HCT116 (cell line): ENCODE measurements around the gene XYLT1. TPM values are rescaled to one million over a fixed set of nuclear protein-coding genes. Genes with fewer than 3 reads are reported as not detected.

Source experiments
- ATAC-seq: fragments of 200-7000 bp; cut with Tn5 transposase; 2 replicates; pipeline ENCODE4 v1.9.1; 2020; ENCODE audit warnings: mild to moderate bottlenecking, moderate library complexity
- BruUV-seq: library from RNA; stranded (reverse); fragments of 400-500 nt; replicated peaks from 2 replicates; lab custom pipeline; 2021; lab: Mats Ljungman, UMichigan
- CTCF ChIA-PET: fragments of 300-600 bp; sonication (Branson Sonifier 250); formaldehyde crosslinking; loops from one replicate; lab custom pipeline; 2021; ENCODE audit warnings: antibody characterized with exemption; lab: Charles Lee
- POLR2A ChIA-PET: fragments of 300-600, 350-600 bp; sonication (Branson Sonifier 250); formaldehyde crosslinking; loops from one replicate; lab custom pipeline; 2021; ENCODE audit warnings: antibody characterized with exemption; lab: Charles Lee
- RAD21 ChIA-PET, 2 experiments: fragments of 300-600 bp; sonication (Branson Sonifier 250); formaldehyde crosslinking; loops; one replicate each; lab custom pipeline; 2023; ENCODE audit warnings: low total read pairs in 2 of 2; ENCODE audit not compliant: uncharacterized antibody in 2 of 2, unreplicated experiment in 2 of 2, low non-redundant PET in 1 of 2; lab: Charles Lee
- DNase-seq: peaks from one replicate; pipeline ENCODE4 v3.0.0-alpha.2; 2010; ENCODE audit warnings: low read depth, low spot score
- H2AFZ ChIP-seq: fragments of 200-600 bp; shearing (Covaris generic), sonication (generic); 2 replicates; pipeline ENCODE4 v1.6.1; 2017; ENCODE audit warnings: low read depth, mixed run types, mixed read lengths, antibody characterized with exemption, low read length; ENCODE audit not compliant: poor library complexity, severe bottlenecking
- H3K27ac ChIP-seq: 2 replicates; pipeline ENCODE4 v1.5.1; 2012; ENCODE audit warnings: low read depth, low read length
- H3K27me3 ChIP-seq: fragments of 200-600 bp; sonication (generic); 2 replicates; pipeline ENCODE4 v1.6.1; 2016; ENCODE audit warnings: mixed run types, low read length, mixed read lengths; ENCODE audit not compliant: insufficient read depth
- H3K36me3 ChIP-seq, 2 experiments: fragments of 200-500 bp in 1 of 2; fragments of 200-600 bp in 1 of 2; sonication (Bioruptor generic) in 1 of 2; sonication (generic) in 1 of 2; 2 replicates each; pipeline versions ENCODE4 v1.5.1 to v1.6.1; 2014 to 2016; ENCODE audit warnings: low read length in 2 of 2, inconsistent platforms in 1 of 2, mixed read lengths in 1 of 2, mixed run types in 1 of 2; ENCODE audit not compliant: insufficient read depth in 2 of 2, control insufficient read depth in 1 of 2
- H3K4me1 ChIP-seq, 2 experiments: fragments of 200-600 bp in 1 of 2; sonication (generic) in 1 of 2; 2 replicates each; pipeline versions ENCODE4 v1.5.1 to v1.6.1; 2012 to 2017; ENCODE audit warnings: low read length in 2 of 2, inconsistent platforms in 1 of 2, mild to moderate bottlenecking in 1 of 2, mixed read lengths in 1 of 2, mixed run types in 1 of 2, moderate library complexity in 1 of 2; ENCODE audit not compliant: insufficient read depth in 2 of 2, control insufficient read depth in 1 of 2
- H3K4me2 ChIP-seq: fragments of 200-600 bp; sonication (generic); 2 replicates; pipeline ENCODE4 v1.6.1; 2017; ENCODE audit warnings: mixed run types, low read length, mixed read lengths
- H3K4me3 ChIP-seq, 2 experiments: fragments of 200-600 bp in 1 of 2; sonication (generic) in 1 of 2; replicated peaks in 1 of 2; 2 replicates each; pipeline ENCODE4 v1.5.1; 2011 to 2016; ENCODE audit warnings: low read length in 2 of 2, control low read depth in 1 of 2, low read depth in 1 of 2, mild to moderate bottlenecking in 1 of 2, mixed read lengths in 1 of 2, mixed run types in 1 of 2
- H3K79me2 ChIP-seq: fragments of 200-600 bp; sonication (generic); 2 replicates; pipeline ENCODE4 v1.6.1; 2017; ENCODE audit warnings: mild to moderate bottlenecking, mixed run types, low read length, moderate library complexity, mixed read lengths; ENCODE audit not compliant: insufficient read depth
- H3K9ac ChIP-seq: fragments of 200-600 bp; sonication (generic); 2 replicates; pipeline ENCODE4 v1.6.1; 2016; ENCODE audit warnings: low read length, mixed read lengths
- H3K9me2 ChIP-seq: fragments of 200-600 bp; sonication (generic), shearing (Covaris generic); 2 replicates; pipeline ENCODE4 v1.6.1; 2017; ENCODE audit warnings: mixed run types, mild to moderate bottlenecking, moderate library complexity; ENCODE audit not compliant: insufficient read depth
- H3K9me3 ChIP-seq, 2 experiments: fragments of 200-500 bp in 1 of 2; fragments of 200-600 bp in 1 of 2; sonication (Bioruptor generic) in 1 of 2; sonication (generic) in 1 of 2; 2 replicates each; pipeline ENCODE4 v1.6.1; 2014 to 2017; ENCODE audit warnings: low read length in 2 of 2, mixed read lengths in 2 of 2, inconsistent platforms in 1 of 2, low read depth in 1 of 2, mild to moderate bottlenecking in 1 of 2, mixed run types in 1 of 2, moderate library complexity in 1 of 2; ENCODE audit not compliant: control insufficient read depth in 1 of 2, insufficient read depth in 1 of 2
- H4K20me1 ChIP-seq: fragments of 200-600 bp; sonication (generic), shearing (Covaris generic); 2 replicates; pipeline ENCODE4 v1.6.1; 2017; ENCODE audit warnings: mixed run types, mild to moderate bottlenecking, moderate library complexity; ENCODE audit not compliant: insufficient read depth
- CBX3 ChIP-seq: IDR thresholded peaks from 2 replicates; pipeline ENCODE4 v1.6.1; 2012; ENCODE audit warnings: low read depth
- CEBPB ChIP-seq: IDR thresholded peaks from 2 replicates; pipeline ENCODE4 v1.6.1; 2012; ENCODE audit warnings: low read depth
- EGR1 ChIP-seq: IDR thresholded peaks from 2 replicates; pipeline ENCODE4 v1.6.1; 2012; ENCODE audit warnings: low read depth
- ELF1 ChIP-seq: IDR thresholded peaks from 2 replicates; pipeline ENCODE4 v1.6.1; 2012; ENCODE audit warnings: low read depth, borderline replicate concordance
- EZH2 ChIP-seq: fragments of 200-600 bp; sonication (generic); IDR thresholded peaks from 2 replicates; pipeline ENCODE4 v1.6.1; 2017; ENCODE audit warnings: antibody characterized with exemption, mixed run types
- EZH2phosphoT487 ChIP-seq: fragments of 200-600 bp; IDR thresholded peaks from 2 replicates; pipeline ENCODE4 v1.6.1; 2018; ENCODE audit warnings: antibody characterized with exemption, borderline replicate concordance
- FOSL1 ChIP-seq: IDR thresholded peaks from 2 replicates; pipeline ENCODE4 v1.6.1; 2012; ENCODE audit warnings: low read depth
- JUND ChIP-seq: IDR thresholded peaks from 2 replicates; pipeline ENCODE4 v1.6.1; 2012
- MAX ChIP-seq: IDR thresholded peaks from 2 replicates; pipeline ENCODE4 v1.6.1; 2012
- POLR2A ChIP-seq: IDR thresholded peaks from 2 replicates; pipeline ENCODE4 v1.7.0; 2011; ENCODE audit warnings: borderline replicate concordance; ENCODE audit not compliant: insufficient read depth, insufficient read length; ENCODE audit errors: extremely low read depth
- POLR2AphosphoS5 ChIP-seq: IDR thresholded peaks from 2 replicates; pipeline ENCODE4 v1.6.1; 2011; ENCODE audit warnings: mild to moderate bottlenecking, low read depth, low read length, moderate library complexity
- RAD21 ChIP-seq: IDR thresholded peaks from 2 replicates; pipeline ENCODE4 v1.6.1; 2012; ENCODE audit warnings: low read depth, mild to moderate bottlenecking
- SIN3A ChIP-seq: IDR thresholded peaks from 2 replicates; pipeline ENCODE4 v1.6.1; 2012; ENCODE audit warnings: low read depth
- SRF ChIP-seq: IDR thresholded peaks from 2 replicates; pipeline ENCODE4 v1.6.1; 2012; ENCODE audit warnings: low read depth
- TCF7L2 ChIP-seq: IDR thresholded peaks from 2 replicates; pipeline ENCODE4 v1.7.0; 2011; ENCODE audit warnings: borderline replicate concordance, inconsistent platforms; ENCODE audit not compliant: insufficient read depth, insufficient read length; ENCODE audit errors: extremely low read depth
- YY1 ChIP-seq: IDR thresholded peaks from 2 replicates; pipeline ENCODE4 v1.6.1; 2011; ENCODE audit warnings: low read length, low read depth, moderate library complexity, mild to moderate bottlenecking; ENCODE audit not compliant: insufficient replicate concordance; ENCODE audit errors: extremely low read depth
- ZNF274 ChIP-seq: fragments of 200-500 bp; sonication (Bioruptor generic); IDR thresholded peaks from 2 replicates; pipeline ENCODE4 v1.6.1; 2014; ENCODE audit warnings: mild to moderate bottlenecking, low read depth, low read length, inconsistent platforms
- intact Hi-C: fragments of 100-400 bp; cut with micrococcal nuclease; formaldehyde crosslinking; loops from 2 replicates; pipeline ENCODE4 v1.10.0; 2022
- total RNA-seq: library from RNA; stranded (reverse); gene quantifications from one replicate; pipeline ENCODE4 v1.2.1, GENCODE V29; 2021; ENCODE audit not compliant: unreplicated experiment
- TF ChIP-seq, protein P1 (sequence below): IDR thresholded peaks from 2 replicates; pipeline ENCODE4 v1.6.1; 2012
- TF ChIP-seq, protein P2 (sequence below), 3 experiments: fragments of 200-600 bp in 1 of 3; sonication (generic) in 1 of 3; IDR thresholded peaks in 2 of 3; conservative IDR thresholded peaks in 1 of 3; 2 replicates each; pipeline ENCODE4 v1.5.1; 2012 to 2017; ENCODE audit warnings: low read depth in 2 of 3, low read length in 2 of 3, antibody characterized with exemption in 1 of 3, borderline replicate concordance in 1 of 3, control low read depth in 1 of 3, mild to moderate bottlenecking in 1 of 3, mixed read lengths in 1 of 3, mixed run types in 1 of 3, moderate library complexity in 1 of 3; ENCODE audit not compliant: insufficient read depth in 1 of 3
- TF ChIP-seq, protein P3 (sequence below): IDR thresholded peaks from 2 replicates; pipeline ENCODE4 v1.6.1; 2011; ENCODE audit warnings: mild to moderate bottlenecking, low read length, moderate library complexity; ENCODE audit not compliant: insufficient replicate concordance; ENCODE audit errors: extremely low read depth

XYLT1 gene
- total RNA-seq, 1 experiment from 2014 or later = 4.5 TPM

- H3K27me3 ChIP-seq = peaks cover 15% of the 10 kb centered on the region; the same call in 1 of the 2 replicates
- no peak overlapping the region for H3K27ac ChIP-seq
- no peak overlapping the region for H2AFZ ChIP-seq
- no peaks in the 10 kb centered on the region; the same call in 1 of the 2 replicates for H4K20me1 ChIP-seq
- TF ChIP-seq ZNF274 = no peak
- no peak for TF ChIP-seq YY1
- no peak for TF ChIP-seq POLR2AphosphoS5
- TF ChIP-seq SIN3A = no peak
- no peak for TF ChIP-seq CBX3
- no peak for TF ChIP-seq ELF1
- no peak for TF ChIP-seq CEBPB
- no peak for TF ChIP-seq TCF7L2
- TF ChIP-seq POLR2A = no peak
- TF ChIP-seq EZH2phosphoT487 = no peak
- TF ChIP-seq MAX = no peak
- TF ChIP-seq, protein P1, sequence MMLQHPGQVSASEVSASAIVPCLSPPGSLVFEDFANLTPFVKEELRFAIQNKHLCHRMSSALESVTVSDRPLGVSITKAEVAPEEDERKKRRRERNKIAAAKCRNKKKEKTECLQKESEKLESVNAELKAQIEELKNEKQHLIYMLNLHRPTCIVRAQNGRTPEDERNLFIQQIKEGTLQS = no peak
- TF ChIP-seq, protein P2, sequence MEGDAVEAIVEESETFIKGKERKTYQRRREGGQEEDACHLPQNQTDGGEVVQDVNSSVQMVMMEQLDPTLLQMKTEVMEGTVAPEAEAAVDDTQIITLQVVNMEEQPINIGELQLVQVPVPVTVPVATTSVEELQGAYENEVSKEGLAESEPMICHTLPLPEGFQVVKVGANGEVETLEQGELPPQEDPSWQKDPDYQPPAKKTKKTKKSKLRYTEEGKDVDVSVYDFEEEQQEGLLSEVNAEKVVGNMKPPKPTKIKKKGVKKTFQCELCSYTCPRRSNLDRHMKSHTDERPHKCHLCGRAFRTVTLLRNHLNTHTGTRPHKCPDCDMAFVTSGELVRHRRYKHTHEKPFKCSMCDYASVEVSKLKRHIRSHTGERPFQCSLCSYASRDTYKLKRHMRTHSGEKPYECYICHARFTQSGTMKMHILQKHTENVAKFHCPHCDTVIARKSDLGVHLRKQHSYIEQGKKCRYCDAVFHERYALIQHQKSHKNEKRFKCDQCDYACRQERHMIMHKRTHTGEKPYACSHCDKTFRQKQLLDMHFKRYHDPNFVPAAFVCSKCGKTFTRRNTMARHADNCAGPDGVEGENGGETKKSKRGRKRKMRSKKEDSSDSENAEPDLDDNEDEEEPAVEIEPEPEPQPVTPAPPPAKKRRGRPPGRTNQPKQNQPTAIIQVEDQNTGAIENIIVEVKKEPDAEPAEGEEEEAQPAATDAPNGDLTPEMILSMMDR (IDR thresholded peaks at IDR 0.05 in 2 of 3, conservative IDR thresholded peaks at IDR 0.05 in 1 of 3; ENCODE audit: borderline replicate concordance in 1 of 3, insufficient read depth in 1 of 3, low read depth in 2 of 3, low read length in 2 of 3) = no peak
- no peak for TF ChIP-seq FOSL1
- no peak for TF ChIP-seq RAD21
- no peak for TF ChIP-seq EGR1
- no peak for TF ChIP-seq JUND
- TF ChIP-seq, protein P3, sequence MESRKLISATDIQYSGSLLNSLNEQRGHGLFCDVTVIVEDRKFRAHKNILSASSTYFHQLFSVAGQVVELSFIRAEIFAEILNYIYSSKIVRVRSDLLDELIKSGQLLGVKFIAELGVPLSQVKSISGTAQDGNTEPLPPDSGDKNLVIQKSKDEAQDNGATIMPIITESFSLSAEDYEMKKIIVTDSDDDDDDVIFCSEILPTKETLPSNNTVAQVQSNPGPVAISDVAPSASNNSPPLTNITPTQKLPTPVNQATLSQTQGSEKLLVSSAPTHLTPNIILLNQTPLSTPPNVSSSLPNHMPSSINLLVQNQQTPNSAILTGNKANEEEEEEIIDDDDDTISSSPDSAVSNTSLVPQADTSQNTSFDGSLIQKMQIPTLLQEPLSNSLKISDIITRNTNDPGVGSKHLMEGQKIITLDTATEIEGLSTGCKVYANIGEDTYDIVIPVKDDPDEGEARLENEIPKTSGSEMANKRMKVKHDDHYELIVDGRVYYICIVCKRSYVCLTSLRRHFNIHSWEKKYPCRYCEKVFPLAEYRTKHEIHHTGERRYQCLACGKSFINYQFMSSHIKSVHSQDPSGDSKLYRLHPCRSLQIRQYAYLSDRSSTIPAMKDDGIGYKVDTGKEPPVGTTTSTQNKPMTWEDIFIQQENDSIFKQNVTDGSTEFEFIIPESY = no peak
- TF ChIP-seq SRF = no peak
- no peak for TF ChIP-seq EZH2
- BruUV-seq = no TSS peak
- ChIA-PET RAD21 (no interaction called here), CTCF (no interaction called here), POLR2A (no interaction called here)
- no peak overlapping the region for H3K9ac ChIP-seq
- DNase-seq (no peak), ATAC-seq (no peak)
- no peak overlapping the region for H3K4me3 ChIP-seq
- no peaks in the 10 kb centered on the region for H3K79me2 ChIP-seq
- intact Hi-C loops = no loop called here
- H3K36me3 ChIP-seq = no peaks in the 10 kb centered on the region
- no peaks in the 10 kb centered on the region for H3K9me3 ChIP-seq
- no peaks in the 10 kb centered on the region for H3K4me1 ChIP-seq
- no peak overlapping the region for H3K4me2 ChIP-seq
- no peaks in the 10 kb centered on the region for H3K9me2 ChIP-seq
These were observed 326.3 kb downstream of the XYLT1 start for GRCh38 chr16:17144431-17144830.
